ENCODE measurements around the gene NF2. TPM values are rescaled to one million over a fixed set of nuclear protein-coding genes. Genes with fewer than 3 reads are reported as not detected.
A peak's percentile ranks its signal among the peaks of the same experiment; 100 is the strongest.

The NF2 gene
- total RNA-seq, 1 experiment from 2014 or later, result 190 TPM

DNA sequence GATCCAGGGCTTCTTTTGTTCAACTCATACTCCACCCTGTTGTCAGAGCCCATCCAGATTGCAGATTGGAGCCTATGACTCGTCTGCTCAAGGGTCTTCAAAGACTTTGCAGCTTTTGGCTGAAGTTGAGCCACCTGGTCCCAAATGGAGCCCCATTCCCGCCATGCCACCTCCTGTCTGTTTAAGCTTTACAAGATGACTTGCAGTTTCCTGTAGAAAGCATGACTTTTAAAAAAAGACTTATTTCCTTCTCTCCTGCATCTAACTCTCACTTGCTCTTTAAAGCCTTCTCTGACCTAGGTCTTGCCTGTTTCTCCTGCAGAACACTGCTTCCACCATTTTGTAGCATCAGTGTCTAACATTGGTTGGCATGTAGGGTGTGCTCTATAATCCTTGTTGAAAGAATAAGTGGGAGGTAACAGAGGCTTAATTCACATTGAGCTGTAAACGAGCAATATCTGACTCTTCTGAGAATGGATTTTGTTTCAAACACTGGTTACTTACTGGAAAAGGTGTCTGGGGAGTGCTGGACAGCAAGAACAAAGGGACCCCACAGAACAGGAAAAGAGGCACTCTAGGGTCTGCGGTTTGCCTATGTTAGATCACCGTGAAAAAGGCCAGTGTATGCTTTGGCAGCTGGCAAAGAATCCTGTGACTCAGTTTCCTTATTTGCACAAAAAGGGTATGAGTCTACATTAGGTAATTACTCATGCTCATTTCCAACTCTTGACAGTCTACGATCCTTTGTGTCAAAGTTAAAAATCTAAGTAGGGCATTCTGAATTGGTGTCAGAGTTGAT is 30.3 kb downstream of the NF2 start:
- no peak for DNase-seq (ENCODE audit: low read depth, low spot score)
- CTCF ChIA-PET, result interaction anchor here (0.5 kb wide), 1 partner anchor 19 kb away, joined by 3 read pairs; no protein-coding TSS in a partner anchor

DNA sequence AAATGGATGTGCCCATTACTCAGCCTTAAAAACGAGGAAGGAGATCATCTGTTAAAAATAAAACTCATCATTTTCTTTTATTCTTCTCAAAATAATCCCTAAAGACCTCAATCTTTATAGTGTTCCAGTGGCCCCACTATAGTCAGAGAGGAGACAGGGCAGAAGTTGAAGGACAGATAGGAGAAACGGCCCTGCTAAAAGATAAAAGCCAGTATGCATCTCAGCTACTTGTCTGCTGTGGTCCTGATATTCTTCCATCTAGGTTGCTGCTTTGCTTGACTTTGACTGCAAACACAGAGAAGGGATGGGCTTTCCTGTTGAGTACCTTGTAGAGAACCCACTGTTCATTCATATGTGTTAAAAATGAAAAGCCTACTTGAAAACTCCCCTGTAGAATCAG is 31.4 kb downstream of the NF2 start:
- Histone ChIP-seq H3K4me1 (ENCODE audit: control insufficient read depth, insufficient read depth, low read length) (peaks cover 53% of the 10 kb centered on the region), H3K27ac (ENCODE audit: low read length) (peak overlapping the region; percentile 1; the same call in 1 of the 2 replicates), H3K27me3 (ENCODE audit: control insufficient read depth, insufficient read depth, low read length) (no peaks in the 10 kb centered on the region), H3K9me3 (ENCODE audit: control insufficient read depth, insufficient read depth, low read depth, low read length) (no peaks in the 10 kb centered on the region), H3K36me3 (ENCODE audit: control insufficient read depth, insufficient read depth, low read length) (no peaks in the 10 kb centered on the region; the same call in 1 of the 2 replicates), H3K4me3 (ENCODE audit: low read depth in 2 of 2, low read length in 2 of 2) (no peak overlapping the region)
- TF ChIP-seq SIN3A (IDR thresholded peaks at IDR 0.05; ENCODE audit: borderline replicate concordance, insufficient read depth, low read depth, low read length) (no peak), TCF7L2 (IDR thresholded peaks at IDR 0.05; ENCODE audit: low read depth, low read length) (no peak), POLR2AphosphoS5 (IDR thresholded peaks at IDR 0.05; ENCODE audit: low read depth, low read length) (no peak)
- TF ChIP-seq, protein P1, sequence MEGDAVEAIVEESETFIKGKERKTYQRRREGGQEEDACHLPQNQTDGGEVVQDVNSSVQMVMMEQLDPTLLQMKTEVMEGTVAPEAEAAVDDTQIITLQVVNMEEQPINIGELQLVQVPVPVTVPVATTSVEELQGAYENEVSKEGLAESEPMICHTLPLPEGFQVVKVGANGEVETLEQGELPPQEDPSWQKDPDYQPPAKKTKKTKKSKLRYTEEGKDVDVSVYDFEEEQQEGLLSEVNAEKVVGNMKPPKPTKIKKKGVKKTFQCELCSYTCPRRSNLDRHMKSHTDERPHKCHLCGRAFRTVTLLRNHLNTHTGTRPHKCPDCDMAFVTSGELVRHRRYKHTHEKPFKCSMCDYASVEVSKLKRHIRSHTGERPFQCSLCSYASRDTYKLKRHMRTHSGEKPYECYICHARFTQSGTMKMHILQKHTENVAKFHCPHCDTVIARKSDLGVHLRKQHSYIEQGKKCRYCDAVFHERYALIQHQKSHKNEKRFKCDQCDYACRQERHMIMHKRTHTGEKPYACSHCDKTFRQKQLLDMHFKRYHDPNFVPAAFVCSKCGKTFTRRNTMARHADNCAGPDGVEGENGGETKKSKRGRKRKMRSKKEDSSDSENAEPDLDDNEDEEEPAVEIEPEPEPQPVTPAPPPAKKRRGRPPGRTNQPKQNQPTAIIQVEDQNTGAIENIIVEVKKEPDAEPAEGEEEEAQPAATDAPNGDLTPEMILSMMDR (IDR thresholded peaks at IDR 0.05), result no peak
- TF ChIP-seq, protein P2, sequence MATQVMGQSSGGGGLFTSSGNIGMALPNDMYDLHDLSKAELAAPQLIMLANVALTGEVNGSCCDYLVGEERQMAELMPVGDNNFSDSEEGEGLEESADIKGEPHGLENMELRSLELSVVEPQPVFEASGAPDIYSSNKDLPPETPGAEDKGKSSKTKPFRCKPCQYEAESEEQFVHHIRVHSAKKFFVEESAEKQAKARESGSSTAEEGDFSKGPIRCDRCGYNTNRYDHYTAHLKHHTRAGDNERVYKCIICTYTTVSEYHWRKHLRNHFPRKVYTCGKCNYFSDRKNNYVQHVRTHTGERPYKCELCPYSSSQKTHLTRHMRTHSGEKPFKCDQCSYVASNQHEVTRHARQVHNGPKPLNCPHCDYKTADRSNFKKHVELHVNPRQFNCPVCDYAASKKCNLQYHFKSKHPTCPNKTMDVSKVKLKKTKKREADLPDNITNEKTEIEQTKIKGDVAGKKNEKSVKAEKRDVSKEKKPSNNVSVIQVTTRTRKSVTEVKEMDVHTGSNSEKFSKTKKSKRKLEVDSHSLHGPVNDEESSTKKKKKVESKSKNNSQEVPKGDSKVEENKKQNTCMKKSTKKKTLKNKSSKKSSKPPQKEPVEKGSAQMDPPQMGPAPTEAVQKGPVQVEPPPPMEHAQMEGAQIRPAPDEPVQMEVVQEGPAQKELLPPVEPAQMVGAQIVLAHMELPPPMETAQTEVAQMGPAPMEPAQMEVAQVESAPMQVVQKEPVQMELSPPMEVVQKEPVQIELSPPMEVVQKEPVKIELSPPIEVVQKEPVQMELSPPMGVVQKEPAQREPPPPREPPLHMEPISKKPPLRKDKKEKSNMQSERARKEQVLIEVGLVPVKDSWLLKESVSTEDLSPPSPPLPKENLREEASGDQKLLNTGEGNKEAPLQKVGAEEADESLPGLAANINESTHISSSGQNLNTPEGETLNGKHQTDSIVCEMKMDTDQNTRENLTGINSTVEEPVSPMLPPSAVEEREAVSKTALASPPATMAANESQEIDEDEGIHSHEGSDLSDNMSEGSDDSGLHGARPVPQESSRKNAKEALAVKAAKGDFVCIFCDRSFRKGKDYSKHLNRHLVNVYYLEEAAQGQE (IDR thresholded peaks at IDR 0.05; ENCODE audit: insufficient read depth in 1 of 2, low read depth in 2 of 2, low read length in 1 of 2), result no peak
- intact Hi-C loops (cut with micrococcal nuclease; ENCODE audit: unreplicated experiment), result no loop called here
- ChIA-PET CTCF (no interaction called here), POLR2A (no interaction called here)
- 0 out of 2 replicates have a peak, but pooled peaks have one; percentile 29 for ATAC-seq
- BruUV-seq (replicated peaks), result no TSS peak
- in situ Hi-C loops (cut with HindIII; ENCODE audit: low pct_unique_long_range_greater_than_20kb, low sequenced_read_pairs), result no loop called here
- no peak for DNase-seq (ENCODE audit: low read depth, low spot score)

More for the DNA sequence above, 30.3 kb downstream of the NF2 start:
- no TSS peak for BruUV-seq (replicated peaks)
- POLR2A ChIA-PET, result no interaction called here
- no peaks in the 10 kb centered on the region for H3K9me3 ChIP-seq (ENCODE audit: control insufficient read depth, insufficient read depth, low read depth, low read length)
- ATAC-seq, result 0 out of 2 replicates have a peak, but pooled peaks have one; percentile 5
- H3K4me3 ChIP-seq (ENCODE audit: low read depth in 2 of 2, low read length in 2 of 2), result no peak overlapping the region
- H3K36me3 ChIP-seq (ENCODE audit: control insufficient read depth, insufficient read depth, low read length), result no peaks in the 10 kb centered on the region
- no peak for TF ChIP-seq TCF7L2 (IDR thresholded peaks at IDR 0.05; ENCODE audit: low read depth, low read length)
- TF ChIP-seq, protein P2 (IDR thresholded peaks at IDR 0.05; ENCODE audit: insufficient read depth in 1 of 2, low read depth in 2 of 2, low read length in 1 of 2), result peak in 1 of 2 experiments; percentile 46; a peak in 1 of 4 replicates
- intact Hi-C loops (cut with micrococcal nuclease; ENCODE audit: unreplicated experiment), result no loop called here
- in situ Hi-C loops (cut with HindIII; ENCODE audit: low pct_unique_long_range_greater_than_20kb, low sequenced_read_pairs), result no loop called here
- H3K27ac ChIP-seq (ENCODE audit: low read length), result peak overlapping the region; percentile 65
- H3K4me1 ChIP-seq (ENCODE audit: control insufficient read depth, insufficient read depth, low read length), result peaks cover 64% of the 10 kb centered on the region
- no peaks in the 10 kb centered on the region for H3K27me3 ChIP-seq (ENCODE audit: control insufficient read depth, insufficient read depth, low read length)
